Endothelial cell of umbilical vein (primary cell): Measurements from ENCODE around the gene INTS11. TPM values are rescaled to one million over a fixed set of nuclear protein-coding genes. Genes with fewer than 3 reads are reported as not detected.

Experiments used
- BruUV-seq: library from RNA; stranded (reverse); fragments of 400-500 nt; replicated peaks from 2 replicates; lab custom pipeline; 2021; lab: Mats Ljungman, UMichigan
- CTCF ChIA-PET: fragments of 300-600, 350-600 bp; sonication (Branson Sonifier 250); formaldehyde crosslinking; loops from one replicate; lab custom pipeline; 2021; ENCODE audit warnings: antibody characterized with exemption, inconsistent platforms; lab: Charles Lee
- POLR2A ChIA-PET: fragments of 300-600, 350-600 bp; sonication (Branson Sonifier 250); formaldehyde crosslinking; loops from one replicate; lab custom pipeline; 2021; ENCODE audit warnings: antibody characterized with exemption, inconsistent platforms; lab: Charles Lee
- DNase-seq: peaks from one replicate; pipeline ENCODE4 v3.0.0-alpha.2; 2011; ENCODE audit warnings: low read depth, low spot score
- FAIRE-seq: peaks from 2 replicates; lab custom pipeline; 2011; peaks lifted over from hg19 to GRCh38; lab: Jason Lieb, UNC
- H2AFZ ChIP-seq: 2 replicates; pipeline ENCODE4 v1.6.0; 2012; ENCODE audit warnings: low read depth, low read length, control low read depth, inconsistent platforms
- H3K27ac ChIP-seq: 2 replicates; pipeline ENCODE4 v1.5.1; 2011; ENCODE audit warnings: low read depth, mild to moderate bottlenecking, control low read depth, low read length, moderate library complexity; ENCODE audit not compliant: insufficient read depth
- H3K27me3 ChIP-seq, 2 experiments: 2 replicates each; pipeline versions ENCODE4 v1.6.0 to v1.6.1; 2011; ENCODE audit warnings: low read length in 2 of 2, mixed read lengths in 1 of 2; ENCODE audit not compliant: control insufficient read depth in 2 of 2, insufficient read depth in 2 of 2
- H3K36me3 ChIP-seq, 2 experiments: 2 replicates in 1 of 2; 3 replicates in 1 of 2; pipeline ENCODE4 v1.5.1; 2011; ENCODE audit warnings: low read length in 2 of 2, mild to moderate bottlenecking in 1 of 2, moderate library complexity in 1 of 2; ENCODE audit not compliant: control insufficient read depth in 2 of 2, insufficient read depth in 2 of 2; ENCODE audit errors: extremely low read depth in 1 of 2
- H3K4me1 ChIP-seq: 3 replicates; pipeline ENCODE4 v1.5.1; 2011; ENCODE audit warnings: mild to moderate bottlenecking, low read length; ENCODE audit not compliant: control insufficient read depth, insufficient read depth; ENCODE audit errors: extremely low read depth
- H3K4me2 ChIP-seq: 2 replicates; pipeline ENCODE4 v1.6.1; 2011; ENCODE audit warnings: low read length, control low read depth, mixed read lengths; ENCODE audit not compliant: insufficient read depth
- H3K4me3 ChIP-seq, 3 experiments: fragments of 200-600 bp in 1 of 3; sonication (generic), shearing (Covaris generic) in 1 of 3; replicated peaks in 1 of 3; 2 replicates each; pipeline ENCODE4 v1.5.1; 2011 to 2016; ENCODE audit warnings: control low read depth in 3 of 3, low read length in 3 of 3, mild to moderate bottlenecking in 2 of 3, inconsistent platforms in 1 of 3, low read depth in 1 of 3, moderate library complexity in 1 of 3; ENCODE audit not compliant: insufficient read depth in 1 of 3
- H3K79me2 ChIP-seq: 2 replicates; pipeline ENCODE4 v1.6.0; 2012; ENCODE audit warnings: low read length, inconsistent platforms; ENCODE audit not compliant: control insufficient read depth, insufficient read depth
- H3K9ac ChIP-seq: replicated peaks from 2 replicates; pipeline ENCODE3; 2011; ENCODE audit warnings: low read length, control low read depth; ENCODE audit not compliant: insufficient read depth; ENCODE audit errors: extremely low read depth
- H3K9me1 ChIP-seq: replicated peaks from 3 replicates; pipeline ENCODE4 v1.6.0; 2011; ENCODE audit warnings: mild to moderate bottlenecking, low read length; ENCODE audit not compliant: control insufficient read depth, insufficient read depth; ENCODE audit errors: extremely low read depth
- H3K9me3 ChIP-seq: replicated peaks from 2 replicates; pipeline ENCODE4 v1.5.1; 2012; ENCODE audit warnings: low read length, inconsistent platforms; ENCODE audit not compliant: control insufficient read depth, insufficient read depth
- H4K20me1 ChIP-seq: replicated peaks from 2 replicates; pipeline ENCODE3; 2011; ENCODE audit warnings: mild to moderate bottlenecking, low read length; ENCODE audit not compliant: control insufficient read depth, insufficient read depth; ENCODE audit errors: extremely low read depth
- EZH2 ChIP-seq: IDR thresholded peaks from 2 replicates; pipeline ENCODE4 v1.6.1; 2012; ENCODE audit warnings: borderline replicate concordance, low read depth, mild to moderate bottlenecking, moderate library complexity, low read length, inconsistent platforms; ENCODE audit not compliant: severe bottlenecking
- FOS ChIP-seq: IDR thresholded peaks from 2 replicates; pipeline ENCODE4 v1.6.1; 2011; ENCODE audit warnings: mild to moderate bottlenecking, low read length, moderate library complexity, borderline replicate concordance; ENCODE audit not compliant: insufficient read depth
- GATA2 ChIP-seq: IDR thresholded peaks from 2 replicates; pipeline ENCODE4 v1.7.0; 2011; ENCODE audit warnings: low read depth, mild to moderate bottlenecking, moderate library complexity, mixed read lengths, low read length; ENCODE audit not compliant: insufficient read length, insufficient read depth
- JUN ChIP-seq: IDR thresholded peaks from 2 replicates; pipeline ENCODE4 v1.6.1; 2011; ENCODE audit warnings: borderline replicate concordance, low read depth; ENCODE audit not compliant: insufficient read length, insufficient read depth
- MYC ChIP-seq: IDR thresholded peaks from one replicate; pipeline ENCODE4 v1.6.1; 2011; ENCODE audit warnings: mild to moderate bottlenecking, low read depth, low read length
- POLR2A ChIP-seq: IDR thresholded peaks from 2 replicates; pipeline ENCODE4 v1.6.1; 2012; ENCODE audit warnings: low read depth, mild to moderate bottlenecking, control low read depth, low read length
- POLR2AphosphoS5 ChIP-seq: IDR thresholded peaks from 2 replicates; pipeline ENCODE4 v1.6.1; 2012; ENCODE audit warnings: low read depth, mild to moderate bottlenecking, control low read depth, low read length, moderate library complexity; ENCODE audit not compliant: insufficient read depth
- dilution Hi-C: fragments of 300-500 bp; cut with MboI; formaldehyde crosslinking; loops from one replicate; pipeline ENCODE4 v1.15.0; 2019; ENCODE audit warnings: low sequenced_read_pairs; ENCODE audit not compliant: extremely low pct_ligation_motif_present
- intact Hi-C: fragments of 100-400 bp; cut with micrococcal nuclease; formaldehyde crosslinking; loops from one replicate; pipeline ENCODE4 v1.10.0; 2022
- polyA plus RNA-seq, 4 experiments: library from polyadenylated mRNA; depleted of rRNA in 3 of 4; stranded (reverse) in 3 of 4; unstranded in 1 of 4; fragments of >200 nt; gene quantifications; 2 replicates each; pipeline versions ENCODE4 v1.2.1 to v1.2.3, GENCODE V29; 2011 to 2012; ENCODE audit warnings: missing spikeins in 1 of 4
- total RNA-seq: library from RNA; stranded (reverse); gene quantifications from 2 replicates; pipeline ENCODE4 v1.2.3, GENCODE V29; 2021
- TF ChIP-seq, protein P1 (sequence below): IDR thresholded peaks from 2 replicates; pipeline ENCODE4 v1.6.1; 2011; ENCODE audit not compliant: insufficient read depth, insufficient read length
- TF ChIP-seq, protein P2 (sequence below), 2 donors: IDR thresholded peaks; 1 replicate in 1 of 2; 2 replicates in 1 of 2; pipeline ENCODE4 v1.5.1; 2011; ENCODE audit warnings: low read length in 2 of 2, mild to moderate bottlenecking in 2 of 2, moderate library complexity in 2 of 2, control low read depth in 1 of 2, inconsistent platforms in 1 of 2, low read depth in 1 of 2; ENCODE audit not compliant: insufficient read depth in 1 of 2; ENCODE audit errors: extremely low read depth in 1 of 2

INTS11 gene
- total and polyA plus RNA-seq, 2 donors (not counting 3 experiments of a cell fraction or from before 2014, with no cell fraction given), result 132 to 222 TPM

GRCh38 chr1:1314237-1314586 lies 10.2 kb downstream of the INTS11 start:
- Histone ChIP-seq H3K27me3 (no peaks in the 10 kb centered on the region), H3K9me1 (no peaks in the 10 kb centered on the region), H4K20me1 (no peaks in the 10 kb centered on the region), H3K4me3 (no peak overlapping the region), H3K4me1 (peaks cover 3% of the 10 kb centered on the region), H3K4me2 (no peak overlapping the region), H3K36me3 (peaks cover 0 to 44% of the 10 kb centered on the region in 2 experiments), H2AFZ (no peak overlapping the region), H3K27ac (no peak overlapping the region), H3K9me3 (no peaks in the 10 kb centered on the region), H3K9ac (no peak overlapping the region), H3K79me2 (peaks cover 1% of the 10 kb centered on the region)
- dilution Hi-C loops (no loop called here), intact Hi-C loops (no loop called here)
- ChIA-PET CTCF (no interaction called here), POLR2A (interaction anchor here (0.5 kb wide), 1 partner anchor 81 kb away, joined by 3 read pairs; no protein-coding TSS in a partner anchor)
- FAIRE-seq, result no peak
- no peak for TF ChIP-seq JUN
- TF ChIP-seq MYC, result no peak
- TF ChIP-seq, protein P1, sequence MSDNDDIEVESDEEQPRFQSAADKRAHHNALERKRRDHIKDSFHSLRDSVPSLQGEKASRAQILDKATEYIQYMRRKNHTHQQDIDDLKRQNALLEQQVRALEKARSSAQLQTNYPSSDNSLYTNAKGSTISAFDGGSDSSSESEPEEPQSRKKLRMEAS, result no peak
- TF ChIP-seq FOS, result no peak
- TF ChIP-seq EZH2, result no peak
- TF ChIP-seq, protein P2, sequence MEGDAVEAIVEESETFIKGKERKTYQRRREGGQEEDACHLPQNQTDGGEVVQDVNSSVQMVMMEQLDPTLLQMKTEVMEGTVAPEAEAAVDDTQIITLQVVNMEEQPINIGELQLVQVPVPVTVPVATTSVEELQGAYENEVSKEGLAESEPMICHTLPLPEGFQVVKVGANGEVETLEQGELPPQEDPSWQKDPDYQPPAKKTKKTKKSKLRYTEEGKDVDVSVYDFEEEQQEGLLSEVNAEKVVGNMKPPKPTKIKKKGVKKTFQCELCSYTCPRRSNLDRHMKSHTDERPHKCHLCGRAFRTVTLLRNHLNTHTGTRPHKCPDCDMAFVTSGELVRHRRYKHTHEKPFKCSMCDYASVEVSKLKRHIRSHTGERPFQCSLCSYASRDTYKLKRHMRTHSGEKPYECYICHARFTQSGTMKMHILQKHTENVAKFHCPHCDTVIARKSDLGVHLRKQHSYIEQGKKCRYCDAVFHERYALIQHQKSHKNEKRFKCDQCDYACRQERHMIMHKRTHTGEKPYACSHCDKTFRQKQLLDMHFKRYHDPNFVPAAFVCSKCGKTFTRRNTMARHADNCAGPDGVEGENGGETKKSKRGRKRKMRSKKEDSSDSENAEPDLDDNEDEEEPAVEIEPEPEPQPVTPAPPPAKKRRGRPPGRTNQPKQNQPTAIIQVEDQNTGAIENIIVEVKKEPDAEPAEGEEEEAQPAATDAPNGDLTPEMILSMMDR (IDR thresholded peaks at IDR 0.05; ENCODE audit: extremely low read depth in 1 of 2, insufficient read depth in 1 of 2, low read depth in 1 of 2, low read length in 2 of 2), result no peak
- no peak for TF ChIP-seq POLR2A
- no peak for TF ChIP-seq POLR2AphosphoS5
- TF ChIP-seq GATA2, result no peak
- no TSS peak for BruUV-seq
- no peak for DNase-seq
